ENCODE measurements around the gene DCLK3.

GRCh38 chr3:36698314-36698713 is 66.0 kb downstream of the DCLK3 start:
- no peak for TF ChIP-seq CTCF (IDR thresholded peaks at IDR 0.05; ENCODE audit: low read length)
- TF ChIP-seq EZH2 (IDR thresholded peaks at IDR 0.05; ENCODE audit: borderline replicate concordance, low read length) = no peak

Measured in OCI-LY1 (cell line).